DMS153 treated with DMSO at 0.1 percent for 48 hours (cell line): ENCODE data around the gene AP2A2.

ENCODE experiments used
- DNase-seq: peaks from one replicate; lab custom pipeline; 2025; ENCODE audit not compliant: unreplicated experiment; lab: John Stamatoyannopoulos, UW

AP2A2 gene

GRCh38 chr11:898540-899190 lies 27.0 kb upstream of the AP2A2 start:
- no peak for DNase-seq

- no peak for DNase-seq
Measured at GRCh38 chr11:899724-900123, 25.9 kb upstream of the AP2A2 start.

- DNase-seq, result no peak
Measured at GRCh38 chr11:900545-900944, 25.1 kb upstream of the AP2A2 start.

GRCh38 chr11:901452-902061 lies 24.1 kb upstream of the AP2A2 start:
- no peak for DNase-seq

GRCh38 chr11:904380-904779 lies 21.3 kb upstream of the AP2A2 start:
- DNase-seq, result no peak

- no peak for DNase-seq
Measured at GRCh38 chr11:905952-906351, 19.7 kb upstream of the AP2A2 start.

- DNase-seq, result no peak
Measured at GRCh38 chr11:907668-908067, 18.0 kb upstream of the AP2A2 start.

- DNase-seq, result no peak
Measured at GRCh38 chr11:908273-908672, 17.4 kb upstream of the AP2A2 start.

GRCh38 chr11:909406-909805 lies 16.3 kb upstream of the AP2A2 start:
- no peak for DNase-seq

- DNase-seq, result no peak
Measured at GRCh38 chr11:910044-910588, 15.6 kb upstream of the AP2A2 start.

GRCh38 chr11:910589-911030 lies 15.1 kb upstream of the AP2A2 start, which contains the start of gene CHID1:
Gene CHID1, minus strand, starts transcription at chr11:910810. Its CDS starts 5,994 bp downstream, at chr11:904816.
- DNase-seq, result peak; percentile 56

- DNase-seq, result no peak
Measured at GRCh38 chr11:911031-911889, 14.4 kb upstream of the AP2A2 start.

- no peak for DNase-seq
Measured at GRCh38 chr11:911890-912219, 13.8 kb upstream of the AP2A2 start.

- no peak for DNase-seq
Measured at GRCh38 chr11:912266-912665, 13.4 kb upstream of the AP2A2 start.

GRCh38 chr11:913043-913442 lies 12.6 kb upstream of the AP2A2 start:
- no peak for DNase-seq

- no peak for DNase-seq
Measured at GRCh38 chr11:914204-914603, 11.5 kb upstream of the AP2A2 start.

GRCh38 chr11:914747-915501 lies 10.7 kb upstream of the AP2A2 start:
- DNase-seq, result no peak

GRCh38 chr11:917426-917825 lies 8.2 kb upstream of the AP2A2 start:
- no peak for DNase-seq

- DNase-seq, result no peak
Measured at GRCh38 chr11:921921-922678, 3.6 kb upstream of the AP2A2 start.

- DNase-seq, result no peak
Measured at GRCh38 chr11:923691-924405, 1.8 kb upstream of the AP2A2 start.
